SIG-M5 treated with dmso at 0.1 percent for 504 hours (cell line): ENCODE data around the gene ING4.

ENCODE experiments used
- DNase-seq: peaks from one replicate; lab custom pipeline; 2025; ENCODE audit not compliant: unreplicated experiment; lab: John Stamatoyannopoulos, UW

Gene ING4

GRCh38 chr12:6638305-6638704, 24.6 kb downstream of the ING4 start:
- no peak for DNase-seq

DNA sequence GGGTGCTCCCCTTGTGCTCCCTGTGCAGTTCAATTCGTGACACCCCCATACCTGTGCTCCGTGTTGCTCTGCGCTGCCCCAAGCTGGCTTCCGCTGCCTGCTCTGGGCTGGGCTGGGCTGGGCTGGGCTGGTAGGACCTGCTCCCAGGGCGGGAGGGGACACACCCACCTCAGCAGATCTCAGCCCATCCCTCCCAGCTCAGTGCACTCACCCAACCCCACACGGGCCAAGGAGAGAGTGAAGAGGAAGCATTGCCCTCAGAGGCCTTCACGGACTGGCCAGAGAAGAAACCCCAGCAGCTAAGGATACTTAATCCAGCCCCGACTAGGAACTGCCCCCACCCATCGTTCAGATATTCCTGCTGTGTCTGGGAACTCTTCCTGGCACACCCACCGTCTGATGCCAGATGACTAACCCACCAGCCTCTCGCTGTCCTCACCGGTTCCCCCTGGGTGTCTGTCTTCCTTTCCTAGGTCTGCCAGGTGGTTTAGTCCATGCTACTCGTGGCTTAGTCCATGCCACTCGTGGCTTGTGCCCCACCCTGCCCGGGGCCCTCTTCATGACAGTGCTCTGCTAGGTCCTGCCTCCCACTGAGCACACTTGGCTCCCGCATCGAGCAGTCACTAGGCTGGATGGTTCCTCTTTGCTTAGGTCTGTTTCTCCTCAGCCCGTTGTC, 26.9 kb downstream of the ING4 start, which contains the start of gene LPAR5:
LPAR5 (minus strand) TSS at position 104 of the 676 bp plus-strand sequence. CDS start 14,711 bp downstream, outside the sequence.
- DNase-seq, result no peak

DNA sequence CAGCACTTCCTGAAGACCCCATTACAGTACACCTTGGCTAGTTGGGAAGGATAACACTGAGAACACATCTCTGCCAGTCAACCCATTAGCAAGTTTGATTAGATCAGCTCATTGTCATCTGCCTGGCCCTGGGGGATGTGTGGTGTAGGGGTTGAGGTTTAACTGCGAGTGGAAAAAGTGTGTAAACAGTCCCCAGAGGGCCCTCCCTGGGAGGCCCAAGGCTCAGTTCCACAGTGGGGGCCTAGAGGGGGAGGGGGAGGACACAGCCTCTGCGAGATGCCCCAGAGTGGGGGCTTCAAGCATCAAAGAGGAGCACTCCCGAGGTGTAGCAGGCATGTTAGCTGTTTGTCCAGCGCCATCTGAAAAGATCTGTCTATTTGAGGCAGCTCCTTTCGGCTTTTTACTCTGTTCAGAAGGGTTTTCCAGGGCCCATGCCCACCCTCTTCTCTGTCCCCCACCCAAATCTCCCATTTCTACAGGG, 27.5 kb downstream of the ING4 start:
- DNase-seq, result no peak

DNA sequence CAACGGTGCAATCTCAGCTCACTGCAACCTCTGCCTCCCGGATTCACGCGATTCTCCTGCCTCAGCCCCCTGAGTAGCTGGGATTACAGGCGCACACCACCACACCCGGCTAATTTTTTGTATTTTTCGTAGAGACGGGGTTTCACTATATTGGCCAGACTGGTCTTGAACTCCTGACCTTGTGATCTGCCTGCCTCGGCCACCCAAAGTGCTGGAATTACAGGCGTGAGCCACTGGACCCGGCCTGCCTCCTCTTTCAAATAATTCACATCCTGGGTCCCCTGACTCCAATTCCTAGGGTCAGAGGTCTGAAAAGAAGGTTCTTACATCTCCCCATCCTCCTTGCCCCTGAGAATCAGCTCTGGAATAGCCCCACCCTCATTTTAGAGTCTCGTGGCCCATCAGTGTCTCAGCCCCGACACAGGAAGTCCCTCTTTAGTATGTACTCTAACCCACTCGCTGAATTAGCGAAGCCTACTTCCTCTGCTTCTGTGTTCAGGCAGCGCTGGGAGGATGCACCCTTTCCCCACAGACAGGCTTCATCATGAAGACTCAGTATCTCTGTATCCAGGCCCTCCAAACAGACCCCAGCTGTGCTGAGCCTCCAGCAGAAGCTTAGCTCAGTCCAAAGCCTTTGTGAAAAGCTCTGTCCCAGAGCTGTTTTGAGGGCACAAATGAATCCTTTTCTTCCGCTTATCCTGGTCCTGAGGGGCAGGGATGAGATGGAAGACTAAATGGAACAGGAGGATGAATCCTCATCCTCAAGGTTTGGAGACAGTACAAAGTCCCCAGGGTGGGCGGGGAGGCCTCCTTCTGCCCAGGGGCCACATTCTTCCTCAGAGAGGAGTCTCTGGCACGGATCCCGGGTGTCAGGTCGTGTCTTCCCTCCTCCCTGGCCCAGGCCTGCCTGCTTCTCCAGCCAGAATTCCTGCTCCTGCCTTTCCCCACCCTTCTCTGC, 30.6 kb downstream of the ING4 start:
- no peak for DNase-seq

GRCh38 chr12:6631549-6631961, 31.4 kb downstream of the ING4 start:
- DNase-seq, result no peak

GRCh38 chr12:6630736-6631135, 32.2 kb downstream of the ING4 start:
- DNase-seq, result no peak

- DNase-seq, result no peak
Observed at GRCh38 chr12:6627616-6628015, 35.3 kb downstream of the ING4 start.

DNA sequence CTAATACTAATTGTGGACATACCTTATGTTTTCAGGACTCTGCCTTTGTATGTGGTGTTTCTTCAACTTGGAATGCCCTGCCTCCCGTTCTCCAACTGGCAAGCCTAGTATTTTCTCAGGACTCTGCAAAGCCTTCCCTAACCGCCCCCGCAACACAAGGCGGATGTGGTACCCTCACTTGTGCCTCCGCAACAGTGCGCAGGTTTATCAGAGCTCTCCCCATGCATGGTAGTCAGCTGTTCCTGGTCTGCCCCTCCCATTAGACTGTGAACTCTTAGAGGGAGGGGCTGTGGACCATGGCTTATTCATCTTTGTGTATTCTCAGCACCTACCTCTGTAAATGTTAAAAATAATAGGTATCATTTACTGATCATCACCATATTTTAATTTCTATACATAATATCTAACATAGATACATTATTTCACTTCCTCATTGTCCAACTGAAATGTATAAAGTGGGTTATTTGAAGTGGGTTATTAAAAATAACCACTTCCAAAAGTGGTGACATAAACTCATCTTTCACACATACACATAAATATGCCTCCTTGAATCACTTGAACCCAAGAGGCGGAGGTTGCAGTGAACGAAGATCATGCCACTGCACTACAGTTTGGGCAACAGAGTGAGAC, 36.1 kb downstream of the ING4 start:
- DNase-seq, result no peak

- no peak for DNase-seq
Observed at GRCh38 chr12:6620885-6621274, 42.0 kb downstream of the ING4 start.

GRCh38 chr12:6620137-6620884, 42.6 kb downstream of the ING4 start:
- DNase-seq, result no peak

DNA sequence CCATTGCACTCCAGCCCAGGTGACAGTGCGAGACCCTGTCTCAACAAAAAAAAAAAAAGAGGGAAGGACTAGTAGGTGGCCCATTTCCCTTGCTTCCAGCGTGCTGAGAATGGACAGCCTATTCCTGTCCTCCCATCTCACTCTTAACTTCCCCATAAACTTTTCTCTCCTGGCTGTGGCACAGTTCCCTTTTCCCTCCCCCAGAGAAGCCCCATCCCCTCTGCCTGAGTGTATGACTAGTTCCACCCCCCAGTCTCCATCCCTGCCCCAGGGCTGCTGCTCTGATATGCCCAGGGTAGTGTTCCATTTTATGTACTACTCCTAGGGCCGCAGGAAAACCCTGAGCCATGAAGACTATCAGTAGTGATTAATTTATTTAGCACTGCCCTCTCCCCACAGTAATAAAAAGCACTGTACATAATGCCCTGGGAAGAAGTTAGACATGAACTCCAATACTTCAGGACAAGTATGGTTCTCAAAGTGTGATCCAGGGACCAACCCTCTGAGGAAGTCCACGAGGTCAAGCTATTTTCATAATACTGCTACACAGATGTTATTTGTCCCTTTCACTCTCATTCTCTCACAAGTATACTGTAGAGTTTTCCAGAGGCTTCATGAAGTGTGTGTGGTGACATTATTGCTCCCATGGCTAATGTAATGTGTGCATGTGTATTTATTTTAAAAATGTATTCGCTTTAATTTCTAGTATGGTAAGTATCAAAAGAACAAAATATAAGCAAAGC, 44.3 kb downstream of the ING4 start:
- peak; percentile 30 for DNase-seq

DNA sequence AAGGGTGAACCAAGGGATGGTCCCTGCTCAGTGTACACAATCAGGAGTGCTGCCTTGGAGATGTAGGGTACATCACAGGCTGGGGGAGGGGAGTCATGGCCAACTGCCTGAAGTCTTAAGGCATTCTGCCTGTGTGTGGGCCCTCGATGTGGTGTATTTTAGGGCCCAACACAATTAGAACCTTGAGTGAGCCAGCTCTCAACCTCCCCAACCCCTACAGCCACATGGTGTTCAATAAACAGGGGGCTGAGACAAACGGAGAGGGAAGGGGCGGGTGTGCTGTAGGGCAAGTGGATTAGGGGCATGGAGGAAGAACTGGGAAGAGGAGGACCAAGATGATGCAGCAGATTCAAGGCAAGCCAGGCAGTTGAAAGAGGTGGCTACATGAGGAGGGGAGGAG, 47.1 kb downstream of the ING4 start:
- DNase-seq, result no peak

DNA sequence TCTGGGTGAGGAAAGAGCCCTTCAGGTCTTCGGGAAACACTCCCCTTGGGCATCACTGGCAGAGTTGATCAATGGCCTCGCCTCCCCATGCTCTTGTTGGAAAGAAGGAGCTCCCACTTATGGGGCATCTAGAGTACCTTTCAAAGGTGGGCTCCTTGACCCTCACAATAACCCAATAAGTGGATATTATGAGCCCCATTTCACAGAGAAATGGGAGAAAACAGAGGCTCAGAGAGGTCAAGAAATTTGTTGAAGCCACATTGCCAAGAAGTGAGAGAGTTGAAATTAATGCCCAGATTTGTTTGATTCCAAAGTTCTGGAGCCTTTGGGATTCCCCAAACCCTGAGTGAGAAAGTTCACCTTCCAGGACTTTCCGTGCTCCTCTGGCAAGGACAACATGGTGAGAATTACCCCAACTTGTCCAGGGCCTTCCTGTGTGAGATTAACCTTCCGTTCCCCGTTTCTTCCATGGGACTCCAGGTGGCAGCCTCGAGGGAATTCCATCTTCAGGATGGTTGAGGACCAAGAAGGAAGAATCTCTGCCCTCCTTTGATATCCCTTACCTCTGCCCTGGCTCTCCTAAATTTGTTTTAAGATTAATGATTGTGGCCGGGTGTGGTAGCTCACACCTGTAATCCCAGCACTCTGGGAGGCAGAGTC, 48.3 kb downstream of the ING4 start:
- DNase-seq, result no peak

- DNase-seq, result peak; percentile 96
Observed at GRCh38 chr12:6613776-6614512, 49.0 kb downstream of the ING4 start.

- peak; percentile 79 for DNase-seq
Observed at GRCh38 chr12:6613015-6613775, 49.7 kb downstream of the ING4 start.

DNA sequence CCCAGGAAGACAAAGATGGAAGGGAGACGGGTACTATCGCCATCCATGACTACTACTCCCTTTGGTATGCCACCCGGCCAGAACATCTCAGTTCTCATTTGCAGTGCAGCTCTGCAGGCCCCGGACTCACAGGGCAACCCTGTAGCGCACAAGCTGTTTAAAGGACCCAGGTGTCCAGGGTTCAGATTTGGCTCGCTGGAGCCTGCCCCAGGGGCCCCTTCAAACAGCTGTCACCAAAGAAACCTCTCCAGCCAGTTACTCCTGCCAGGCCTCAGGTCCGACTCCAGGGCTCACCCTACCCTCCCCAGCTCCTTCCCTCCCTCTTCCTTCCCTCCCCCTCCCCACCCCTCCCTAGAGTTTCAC, 50.3 kb downstream of the ING4 start:
- no peak for DNase-seq

DNA sequence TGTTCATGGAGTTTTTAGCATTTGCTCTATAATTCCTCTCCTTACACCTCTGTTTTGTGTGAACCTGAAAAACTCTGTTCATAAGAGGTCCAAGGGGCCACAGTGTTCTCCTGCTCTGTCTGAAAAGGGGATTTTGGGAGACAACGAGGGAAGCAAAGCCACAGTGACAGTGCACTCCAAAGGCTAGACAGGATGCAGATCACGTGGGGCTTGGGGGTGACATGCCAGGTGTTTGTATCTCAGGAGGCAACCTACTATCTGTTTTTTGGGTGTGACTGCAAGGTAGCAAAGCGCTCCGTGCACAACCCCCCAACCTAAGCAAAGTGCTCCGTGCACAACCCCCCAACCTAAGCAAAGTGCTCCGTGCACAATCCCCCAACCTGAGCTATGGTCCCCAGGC, 50.7 kb downstream of the ING4 start:
- no peak for DNase-seq

DNA sequence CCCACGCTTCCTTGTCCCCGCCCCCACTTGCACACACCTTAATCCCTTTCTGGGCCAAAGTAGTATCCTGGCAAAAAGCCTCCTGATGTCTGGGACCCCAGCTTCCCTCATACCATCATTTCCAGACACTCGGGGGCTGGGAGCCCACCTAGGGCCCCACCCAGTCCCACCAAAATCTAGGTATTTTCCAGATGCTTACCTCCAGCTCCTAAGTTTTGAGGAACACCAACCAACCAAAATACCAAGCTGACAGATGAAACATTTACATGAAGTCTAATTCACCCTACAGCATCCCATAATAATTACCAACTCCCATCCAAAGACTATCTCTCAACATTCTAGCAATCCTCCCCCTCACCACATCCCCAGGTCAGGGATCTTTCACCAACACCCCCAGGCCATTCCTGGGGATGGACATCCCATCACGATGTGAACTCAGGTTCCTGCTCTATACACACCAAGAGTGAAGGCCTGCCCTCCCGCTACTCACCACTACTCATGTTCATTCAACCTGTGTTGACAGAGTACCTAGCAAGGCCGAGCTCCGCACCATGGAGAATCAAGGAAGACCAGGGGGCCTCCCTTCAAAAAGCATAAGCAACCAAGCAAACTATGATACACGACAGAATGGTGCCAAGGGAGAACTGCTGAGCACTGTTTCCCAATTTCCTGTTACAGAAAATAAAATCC, 54.2 kb downstream of the ING4 start:
- DNase-seq, result no peak
